ENCODE measurements around the gene DSCAML1.

- no peak for TF ChIP-seq POLR2A (IDR thresholded peaks at IDR 0.05)
- no peak for TF ChIP-seq CTCF (IDR thresholded peaks at IDR 0.05)
Observed at GRCh38 chr11:117437041-117437790, 359.8 kb downstream of the DSCAML1 start.

Measured in testis (tissue), 2 donors.